ENCODE measurements around the gene TXNRD2.
"Not testable (repeated sequence)": the region's sequence is repeated elsewhere in the genome, so short reads cannot be mapped to it uniquely, and the experiment has no call there.

The TXNRD2 gene

DNA sequence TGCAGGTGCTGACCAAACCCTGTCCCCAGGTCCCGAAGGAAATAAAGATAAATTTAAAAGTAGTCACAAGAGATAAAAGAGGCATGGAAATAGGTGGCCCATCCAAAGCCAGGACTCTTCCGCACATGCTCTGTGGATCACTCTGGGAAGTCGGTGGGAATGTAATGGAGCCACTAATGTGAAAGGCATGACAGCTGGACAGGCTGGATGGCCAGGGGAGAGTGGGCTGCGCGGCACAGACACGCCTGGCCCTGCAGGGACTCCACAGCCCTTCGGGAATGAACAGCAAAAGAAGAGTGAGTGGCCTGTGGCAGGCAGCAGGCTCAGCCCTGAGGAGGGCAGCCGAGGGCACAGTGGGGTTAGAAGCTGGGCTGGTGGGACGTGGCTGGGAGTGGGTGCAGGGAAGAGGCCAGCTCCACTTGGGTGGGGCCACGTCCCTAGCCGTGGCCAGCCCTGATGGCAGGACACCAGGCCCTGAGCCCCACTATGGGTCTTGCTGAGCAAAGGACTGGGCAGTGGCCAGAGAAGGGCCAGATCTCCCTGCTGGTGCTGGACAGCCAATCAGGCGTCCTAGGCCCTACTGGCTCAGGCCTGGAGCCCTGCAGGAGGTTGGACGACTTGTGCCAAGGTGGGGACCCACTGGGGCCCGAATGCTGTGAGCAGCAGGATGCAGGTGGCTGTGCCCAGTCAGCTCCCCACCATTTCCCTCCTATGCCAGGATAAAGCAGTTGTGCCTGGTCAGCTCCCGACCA, 55.6 kb downstream of the TXNRD2 start:
- DNase-seq, result no peak

DNA sequence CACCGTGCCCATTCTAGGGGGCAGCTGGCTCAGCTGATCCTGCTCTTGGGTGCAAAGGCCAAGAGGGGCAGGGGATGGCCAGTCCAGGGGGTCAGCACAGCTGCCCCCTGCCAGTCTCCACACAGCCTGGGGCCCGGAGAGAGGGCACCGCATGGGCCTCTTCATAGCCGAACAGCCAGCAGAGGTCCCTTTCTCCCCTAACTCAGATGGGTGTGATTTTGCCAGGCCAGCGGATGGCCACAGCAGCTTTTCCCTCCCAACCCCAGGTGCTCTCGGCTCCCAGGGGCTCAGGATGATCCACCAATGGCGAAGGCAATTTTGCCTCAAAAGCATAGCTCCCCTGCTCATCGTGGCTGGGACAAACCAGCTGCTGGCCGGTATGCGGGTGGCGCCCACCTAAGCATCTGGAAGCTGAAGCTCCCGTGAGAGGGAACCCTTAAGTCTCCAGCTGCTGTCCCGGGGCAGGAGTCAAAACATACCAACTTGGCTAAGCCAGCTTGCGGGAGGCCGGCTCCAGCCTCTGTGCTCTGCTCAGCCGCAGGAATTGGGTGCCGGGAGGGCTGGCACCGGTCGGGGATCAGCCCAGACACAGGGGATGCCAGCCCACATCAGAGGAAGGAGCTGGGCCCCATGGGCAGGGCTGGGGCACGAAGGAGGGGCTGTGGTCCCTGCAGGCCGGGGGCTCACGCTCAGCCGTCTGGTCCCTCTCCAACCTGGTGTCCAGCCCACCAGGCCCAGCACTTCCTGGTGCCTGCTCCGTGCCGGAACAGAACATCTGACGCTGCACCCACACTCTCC, 56.5 kb downstream of the TXNRD2 start:
- DNase-seq, result no peak

DNA sequence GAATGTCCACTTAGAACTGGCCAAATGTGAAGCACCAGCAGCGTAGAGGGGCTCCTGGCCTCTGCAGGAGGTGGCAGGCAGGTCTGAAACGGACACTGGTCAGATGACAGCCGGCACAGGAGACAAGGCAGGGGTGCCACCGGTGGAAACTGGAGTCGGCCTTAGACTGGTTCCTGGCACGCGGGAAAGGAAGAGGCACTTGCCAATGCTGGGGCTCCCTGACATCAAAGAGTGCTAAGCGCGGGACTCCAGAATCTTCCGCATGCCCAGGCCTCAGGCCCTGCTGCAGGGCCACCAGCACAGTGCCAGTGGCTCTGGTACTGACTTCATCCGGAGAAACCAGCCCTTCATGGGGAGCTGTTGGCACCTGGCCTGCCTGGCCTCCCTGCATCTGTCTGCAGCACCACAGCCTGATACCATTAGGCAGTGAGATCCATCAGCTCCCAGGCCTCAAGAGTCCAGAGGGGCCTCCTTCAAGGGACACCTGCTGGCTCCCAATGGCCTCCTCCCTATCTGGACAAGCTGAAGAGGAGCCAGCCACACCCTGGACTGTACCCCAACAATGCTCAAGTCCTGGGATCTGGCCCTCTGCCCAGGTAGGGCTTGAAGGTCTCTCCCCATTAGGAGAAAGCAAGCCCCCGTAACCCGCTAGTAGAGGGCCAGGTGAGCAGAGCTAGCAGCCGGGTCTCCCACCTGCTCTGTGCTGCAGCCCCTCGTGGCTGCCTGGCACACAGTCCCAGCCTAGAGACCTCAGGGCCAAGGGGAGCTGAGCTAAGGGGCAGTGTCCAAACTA, 57.3 kb downstream of the TXNRD2 start:
- DNase-seq, result no peak

DNA sequence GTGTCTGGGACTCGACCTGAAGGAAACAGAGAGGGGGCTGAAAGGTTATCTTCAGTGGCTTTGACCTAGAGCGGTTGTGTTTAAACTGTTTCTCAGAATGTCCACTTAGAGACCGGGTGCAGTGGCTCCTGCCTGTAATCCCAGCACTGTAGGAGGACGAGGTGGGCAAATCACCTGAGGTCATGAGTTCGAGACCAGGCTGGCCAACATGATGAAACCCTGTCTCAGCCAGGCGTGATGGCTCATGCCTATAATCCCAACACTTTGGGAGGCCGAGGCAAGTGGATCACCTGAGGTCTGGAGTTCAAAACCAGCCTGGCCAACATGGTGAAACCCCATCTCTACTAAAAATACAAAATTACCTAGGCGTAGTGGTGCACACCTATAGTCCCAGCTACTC, 58.2 kb downstream of the TXNRD2 start:
- DNase-seq, result not testable (repeated sequence)

DNA sequence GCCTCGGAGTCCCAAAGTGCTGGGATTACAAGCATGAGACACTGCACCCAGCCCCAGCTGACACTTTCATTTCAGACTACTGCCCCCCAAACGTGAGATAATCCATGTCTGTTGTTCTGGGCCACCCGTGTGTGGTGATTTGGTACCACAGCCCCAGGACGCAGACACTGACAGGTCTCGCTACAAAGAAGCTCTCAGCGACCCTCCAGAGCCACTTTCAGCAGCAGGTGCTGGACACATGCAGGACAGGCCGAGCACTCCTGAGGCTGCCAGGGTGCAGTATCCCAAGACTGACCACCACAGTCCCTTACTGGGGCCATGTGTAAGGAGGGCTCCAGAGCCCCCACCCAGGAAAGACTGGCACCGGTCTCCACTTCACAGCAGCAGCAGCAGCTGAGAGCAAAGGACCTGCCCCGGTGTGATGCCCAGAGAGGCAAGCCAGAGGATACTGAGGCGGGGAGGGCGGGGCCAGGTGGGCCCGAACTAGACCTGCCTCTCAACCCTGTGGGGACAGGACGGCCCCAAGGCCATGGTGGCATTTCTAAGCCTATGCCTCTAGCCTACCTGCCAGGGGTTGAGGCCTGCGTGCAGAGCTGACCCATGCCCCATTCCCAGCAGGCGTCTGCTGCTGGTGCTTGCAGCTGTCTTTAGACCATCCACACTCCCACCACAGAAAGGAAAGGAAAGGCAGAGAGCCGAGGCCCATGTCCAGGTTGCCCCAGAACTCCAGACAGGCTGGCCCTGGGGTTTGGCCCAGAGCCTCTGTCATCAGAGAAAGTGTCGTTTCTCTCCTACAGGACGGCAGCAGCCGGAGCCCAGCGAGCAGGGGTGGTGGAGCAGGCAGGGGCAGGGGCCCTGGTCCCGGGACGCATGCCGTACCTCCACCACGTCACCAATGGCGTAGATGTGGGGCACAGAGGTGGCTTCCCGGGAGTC, 58.9 kb downstream of the TXNRD2 start:
- DNase-seq, result no peak

DNA sequence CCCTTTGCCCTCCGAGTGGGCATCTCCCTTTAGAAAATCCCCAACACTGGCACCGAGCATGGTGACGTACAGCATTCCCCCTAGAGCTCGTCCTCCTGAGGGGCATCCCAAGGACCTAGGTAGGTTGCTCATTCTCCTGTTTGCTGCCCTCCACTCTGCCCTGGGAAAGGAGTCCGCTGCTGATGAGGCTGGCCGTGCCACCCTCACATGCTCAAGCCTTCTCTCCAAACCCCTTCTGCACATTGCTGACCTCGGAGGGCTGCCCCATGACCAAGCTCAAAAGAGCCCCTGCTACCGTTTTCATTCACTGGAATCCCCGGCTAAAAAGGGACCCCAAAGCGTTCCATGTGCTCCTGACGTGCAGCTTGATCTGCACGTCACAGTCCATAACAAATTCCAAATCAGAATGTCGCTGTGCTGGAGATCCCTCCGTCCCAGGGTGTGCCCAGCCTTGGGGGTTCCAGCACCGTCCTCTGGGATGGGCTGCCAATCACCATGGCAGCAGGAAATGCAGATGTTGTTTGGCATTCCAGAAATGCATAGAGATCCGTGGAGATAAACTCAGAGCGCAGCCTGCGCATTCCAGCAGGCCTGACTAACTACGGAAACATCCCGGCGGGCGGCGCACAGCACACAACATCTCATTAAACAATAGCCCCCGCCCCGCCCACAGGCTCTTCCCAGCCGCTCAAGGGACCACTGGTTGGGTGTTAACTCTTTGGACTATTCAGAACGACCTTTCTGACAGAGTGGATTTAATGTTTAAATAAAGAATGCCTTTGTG, 60.6 kb downstream of the TXNRD2 start:
- DNase-seq, result peak; percentile 61

DNA sequence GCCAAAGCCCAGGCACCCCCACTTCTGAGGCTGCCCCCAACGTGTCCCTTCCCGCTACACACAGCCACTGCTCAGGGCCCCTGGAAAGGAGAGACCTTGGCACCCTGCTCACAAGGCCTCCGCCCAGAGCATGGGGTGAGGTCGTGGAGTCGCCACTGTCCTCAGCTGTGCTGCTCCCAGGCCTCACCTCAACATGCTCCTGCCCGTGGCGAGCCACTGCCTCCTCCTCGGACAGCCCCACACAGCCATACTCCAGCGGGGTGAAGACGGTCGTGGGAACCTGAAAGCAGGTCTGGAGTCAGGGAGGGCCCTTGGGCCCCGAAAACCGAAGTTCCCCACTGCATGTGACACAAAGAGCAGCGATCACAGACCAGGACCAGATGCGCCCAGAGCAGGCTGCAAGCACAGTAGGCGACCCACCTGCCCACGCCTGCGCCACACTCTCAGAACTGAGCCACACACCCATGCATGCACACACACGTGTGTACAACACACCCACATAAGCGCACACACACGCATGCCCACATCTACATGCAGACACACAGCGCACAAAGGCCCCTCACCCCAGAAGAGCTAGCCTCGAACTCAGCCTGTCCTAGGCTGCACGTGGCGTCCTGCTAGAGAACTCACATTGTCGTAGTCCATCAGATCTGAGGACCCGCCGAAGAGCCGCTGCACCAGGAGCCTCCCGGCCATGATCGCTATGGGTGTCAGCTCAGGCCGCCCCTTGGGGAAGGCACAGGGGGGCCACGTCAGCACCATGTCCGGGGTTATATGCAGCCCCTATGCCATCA, 61.4 kb downstream of the TXNRD2 start:
- no peak for DNase-seq

DNA sequence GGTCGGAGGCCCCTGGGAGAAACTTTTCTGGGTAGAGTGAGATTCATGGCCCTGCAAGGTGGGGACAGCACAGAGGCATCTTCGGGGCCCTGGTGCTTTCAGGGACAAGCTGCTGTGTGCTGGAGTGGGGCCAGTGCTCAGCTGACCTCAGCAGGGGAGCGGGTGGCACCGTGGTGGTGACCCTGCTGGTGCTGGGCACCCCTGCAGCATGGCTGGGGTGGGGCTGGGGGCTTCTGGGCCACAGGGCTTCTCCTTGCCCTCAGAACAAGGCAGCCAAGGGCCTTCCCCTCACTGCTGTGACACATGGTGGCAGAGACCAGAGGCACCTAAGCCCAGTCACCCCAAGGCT, 62.0 kb downstream of the TXNRD2 start:
- no peak for DNase-seq

DNA sequence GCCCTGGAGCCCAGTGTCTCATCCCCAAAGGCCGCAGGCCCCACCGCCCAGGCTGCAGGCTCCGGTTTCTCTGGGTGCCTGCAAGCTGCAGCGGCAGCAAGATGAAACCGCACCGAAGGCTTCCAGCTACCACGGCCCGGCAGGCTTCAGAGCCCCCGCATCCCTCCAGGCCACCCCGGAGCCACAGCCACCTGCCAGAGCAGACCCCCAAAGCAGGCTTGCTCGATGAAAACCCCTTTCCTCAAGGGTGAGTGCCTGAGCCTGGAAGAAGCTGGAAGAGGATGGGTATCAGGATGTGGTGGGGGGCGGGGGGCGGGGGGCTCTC, 62.4 kb downstream of the TXNRD2 start:
- DNase-seq, result no peak

DNA sequence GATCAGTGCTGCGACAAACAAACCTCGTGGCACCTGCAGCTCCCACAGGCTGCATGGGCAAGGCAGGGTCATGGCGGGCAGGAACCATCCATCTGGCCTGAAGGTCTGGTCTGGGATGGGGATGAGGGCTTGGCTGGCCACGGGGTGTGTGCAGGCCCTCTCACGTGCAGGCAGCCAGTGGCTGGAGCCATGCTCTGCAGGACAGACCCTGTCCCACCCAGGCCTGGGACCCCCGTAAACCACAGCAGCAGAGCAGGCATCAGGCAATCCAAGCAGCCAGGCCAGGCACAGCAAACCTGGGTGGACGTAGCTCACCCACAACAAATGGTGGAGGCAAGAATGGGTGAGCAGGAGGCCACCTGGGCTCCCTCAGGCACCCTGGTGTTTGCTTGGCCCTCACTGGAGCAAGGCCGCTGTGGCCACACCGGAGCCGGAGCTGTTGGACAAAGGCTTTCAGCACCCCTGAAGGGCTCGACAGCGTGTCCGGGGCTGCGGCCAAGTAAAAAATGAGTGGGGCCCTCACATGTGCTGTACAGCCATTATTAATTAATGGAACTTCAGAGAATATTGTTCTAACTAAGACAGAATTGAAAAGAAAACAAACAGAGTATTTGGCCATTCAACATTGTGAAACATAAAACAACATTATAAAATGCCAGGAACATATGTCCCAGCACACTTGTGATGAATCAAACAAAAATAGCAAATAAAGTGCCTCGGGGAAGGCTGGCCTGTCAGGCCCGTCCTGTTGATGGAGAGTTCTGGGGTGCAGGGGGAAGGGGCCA, 63.0 kb downstream of the TXNRD2 start:
- no peak for DNase-seq

DNA sequence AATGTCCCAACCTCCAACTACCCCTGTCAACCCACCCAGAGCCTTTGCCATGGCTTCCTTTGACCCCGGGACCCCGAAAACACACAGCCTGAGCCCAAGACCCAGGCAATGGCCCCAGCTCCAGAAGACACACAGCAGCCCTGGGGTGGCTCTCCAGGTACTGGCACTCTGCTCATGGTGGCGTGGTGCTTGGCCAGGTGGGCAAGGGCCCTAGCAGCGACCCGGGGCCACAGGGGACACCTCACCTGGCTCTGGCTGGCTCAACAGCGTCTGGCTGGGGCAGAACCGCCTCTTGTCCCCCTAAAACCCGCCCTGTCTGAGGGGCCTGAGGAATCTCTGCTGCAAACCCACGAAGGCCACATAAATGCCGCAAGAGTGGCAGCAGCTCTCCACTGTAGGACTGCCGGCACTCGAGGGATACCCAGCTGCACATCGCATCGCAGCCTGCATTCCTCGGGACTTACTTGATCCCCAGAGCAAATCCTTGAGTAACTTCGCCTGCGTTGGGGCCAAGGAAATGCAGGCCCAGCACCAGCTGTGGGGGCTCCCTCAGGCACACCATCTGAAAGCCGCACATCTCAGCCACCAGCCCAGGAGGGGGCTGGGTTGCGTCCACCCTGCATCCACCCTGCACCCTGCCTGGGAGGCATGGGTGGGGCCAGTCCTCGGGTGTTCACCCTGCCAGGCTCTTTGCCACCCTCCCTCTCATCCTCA, 63.8 kb downstream of the TXNRD2 start:
- DNase-seq, result no peak

DNA sequence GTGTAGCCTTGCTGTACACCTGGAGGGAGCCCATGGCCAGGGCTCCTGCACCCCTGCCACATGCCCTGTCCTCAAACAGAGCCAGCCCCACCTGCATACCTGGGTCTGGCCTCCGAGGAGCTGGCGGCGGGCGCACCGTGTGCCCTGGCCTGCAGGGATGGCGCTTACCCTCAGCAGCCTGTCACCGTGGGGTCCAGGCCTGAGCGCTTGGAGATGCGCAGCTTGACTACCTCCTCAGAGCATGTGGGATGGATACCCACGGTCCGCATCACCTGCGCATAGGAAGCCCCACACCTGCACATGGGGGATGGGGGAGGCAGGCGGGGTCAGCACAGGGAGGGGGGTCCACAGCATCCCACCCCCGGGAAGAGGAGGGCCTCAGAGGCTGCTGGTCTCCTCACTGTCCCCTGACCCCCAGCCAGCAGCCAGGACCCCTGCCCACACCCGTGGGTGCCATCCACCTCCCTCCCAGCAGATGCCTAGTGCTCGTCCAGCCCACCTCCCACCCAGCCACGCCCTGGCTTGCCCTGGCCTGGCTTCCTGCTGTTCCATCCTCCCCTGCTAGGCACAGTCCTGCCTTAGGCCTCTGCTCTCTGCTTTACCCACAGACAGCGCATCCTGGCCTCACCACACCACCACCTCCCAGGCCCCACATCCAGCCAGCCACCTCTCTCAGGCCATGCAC, 64.5 kb downstream of the TXNRD2 start:
- DNase-seq, result no peak

DNA sequence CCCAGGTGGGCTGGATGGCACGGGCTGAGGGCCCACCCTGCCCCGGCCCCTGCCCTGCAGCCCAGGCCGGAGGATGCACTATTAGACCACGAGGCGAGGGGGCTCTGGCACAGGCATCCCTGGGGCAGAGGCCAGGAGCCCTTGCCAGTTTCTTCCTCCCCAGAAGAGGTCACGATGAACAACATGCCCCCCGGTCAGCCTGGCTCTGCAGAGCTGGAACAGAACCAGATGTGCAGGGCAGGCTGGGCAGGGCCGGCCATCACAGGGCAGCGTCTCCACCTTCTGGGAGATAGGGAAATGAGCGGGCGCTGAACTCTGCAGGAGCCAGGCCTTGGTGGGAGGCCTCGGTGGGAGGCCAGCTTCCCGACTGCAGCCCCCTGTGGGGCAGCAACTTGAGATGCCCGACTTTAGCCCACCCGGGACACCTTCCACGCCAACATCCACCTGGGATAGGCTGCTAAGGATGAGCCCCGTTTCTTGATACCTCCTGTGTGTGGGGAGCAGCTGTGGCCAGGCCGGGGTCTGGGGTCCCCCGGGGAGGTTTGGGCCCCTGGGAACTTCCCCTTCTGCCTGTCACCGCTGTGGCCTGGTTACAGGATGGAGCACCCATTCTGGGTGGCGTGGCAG, 65.2 kb downstream of the TXNRD2 start:
- no peak for DNase-seq

DNA sequence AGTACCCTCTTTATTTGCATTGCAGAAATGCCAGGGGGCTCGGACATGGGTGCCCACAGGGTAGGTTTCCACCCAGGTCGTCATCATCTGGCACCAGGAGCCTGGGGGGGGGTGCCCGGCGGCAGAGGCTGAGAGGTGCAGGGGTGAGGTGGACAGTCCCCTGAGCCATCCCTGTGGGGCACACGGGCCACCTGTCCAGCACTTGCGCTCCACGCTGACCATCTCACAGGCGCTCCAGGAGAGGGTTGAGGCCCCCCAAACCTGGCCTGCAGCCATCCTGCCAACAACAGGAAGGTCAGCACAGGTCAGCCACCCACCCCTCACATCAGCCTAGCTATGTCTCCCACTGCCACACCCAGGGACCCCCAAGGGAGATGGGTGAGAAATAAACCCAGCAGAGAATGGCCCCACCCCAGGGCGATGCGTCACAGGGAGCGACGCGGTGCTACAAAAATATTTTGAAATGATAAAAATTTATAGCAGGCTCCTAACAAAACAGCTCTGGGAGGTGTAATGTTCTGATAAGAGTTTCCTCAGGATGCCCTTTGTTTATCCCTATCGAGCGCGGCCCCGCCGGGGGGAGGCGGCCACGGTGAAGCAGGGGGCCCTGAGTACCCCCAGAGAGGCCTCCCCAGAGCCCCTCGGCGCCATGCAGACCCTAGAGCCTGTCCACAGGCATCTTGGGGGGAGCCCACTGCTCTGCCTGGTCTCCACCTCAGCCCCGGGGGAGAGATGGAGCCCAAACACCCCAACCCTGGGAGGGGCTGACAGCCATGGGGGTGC, 65.9 kb downstream of the TXNRD2 start:
- DNase-seq, result no peak

DNA sequence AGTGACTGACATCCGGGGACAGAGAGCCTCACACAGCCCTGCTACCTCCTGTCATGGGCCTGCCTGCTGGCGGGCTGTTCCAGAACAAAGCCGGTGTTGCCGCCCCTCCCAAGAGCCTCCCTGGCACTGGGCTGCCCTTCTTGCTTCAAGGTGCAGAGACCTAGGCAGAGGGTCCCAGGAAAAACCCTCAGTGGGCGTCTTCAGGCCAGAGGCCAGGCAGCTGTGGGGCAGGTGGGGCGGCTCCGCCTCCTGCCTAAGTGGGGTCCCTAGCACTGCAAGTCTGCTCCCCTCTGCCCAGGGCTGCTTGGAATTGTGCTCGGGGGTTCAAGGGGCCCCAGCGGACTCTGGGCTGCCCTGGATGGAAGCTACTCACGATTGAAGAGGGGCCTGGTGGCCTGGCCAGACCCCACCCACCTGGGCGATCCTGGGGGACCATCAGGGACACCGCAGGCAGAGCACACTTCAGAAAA, 66.5 kb downstream of the TXNRD2 start:
- no peak for DNase-seq

DNA sequence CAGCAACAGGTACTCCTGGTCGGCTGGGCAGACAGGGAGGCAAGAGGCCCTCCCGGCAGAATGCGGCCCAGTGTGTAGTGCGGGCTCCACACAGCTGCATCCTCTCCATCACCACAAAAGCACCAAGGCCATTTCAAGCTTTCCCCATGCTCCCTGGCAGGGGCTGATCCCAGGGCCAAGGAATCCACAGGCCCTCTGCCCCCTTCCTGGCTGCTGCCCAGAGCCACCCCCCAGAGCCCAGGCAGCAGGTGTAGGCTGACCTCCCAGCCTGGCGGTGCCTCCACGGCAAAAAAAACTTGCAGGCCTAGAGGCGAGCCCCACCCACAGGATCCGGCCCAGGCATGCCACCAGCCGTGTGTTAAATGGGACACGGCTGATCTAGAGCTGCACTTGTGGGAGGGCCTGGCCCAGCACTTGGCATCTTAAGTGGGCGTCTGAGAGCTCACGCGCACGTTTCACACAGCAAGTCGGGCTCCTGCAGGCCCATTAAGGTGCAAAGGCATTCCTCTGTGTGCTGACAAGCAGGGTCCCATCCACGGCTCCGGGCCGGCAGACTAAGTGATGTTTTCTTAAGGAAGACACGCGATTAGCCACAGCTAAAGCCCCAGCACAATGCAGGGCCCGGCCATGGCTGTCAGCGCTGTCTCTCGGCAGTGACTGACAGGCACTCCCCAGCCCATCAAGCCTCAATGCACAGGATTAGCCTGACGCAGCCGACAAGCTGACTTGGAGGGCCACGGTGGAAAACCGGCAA, 67.1 kb downstream of the TXNRD2 start:
- DNase-seq, result peak; percentile 55

DNA sequence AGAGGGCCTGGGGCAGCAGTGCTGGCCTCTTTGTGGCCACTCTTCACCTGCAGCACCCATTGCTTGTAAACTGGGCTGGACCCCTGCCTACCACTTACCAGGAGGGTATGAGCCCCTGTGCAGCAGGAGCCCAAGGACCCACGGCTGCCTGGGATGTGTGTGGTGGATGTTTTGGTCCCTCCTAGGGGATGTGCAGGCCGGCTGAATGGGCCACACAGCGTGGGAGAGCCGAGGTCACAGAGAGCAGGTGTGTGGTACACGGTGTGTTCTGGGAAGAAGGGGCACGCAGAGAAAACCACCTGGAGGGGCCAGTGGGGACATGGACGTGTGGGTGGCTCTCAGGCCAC, 67.7 kb downstream of the TXNRD2 start:
- DNase-seq, result no peak

All from NCI-H69 (cell line).